ENCODE results near the gene MAST4. TPM values are rescaled to one million over a fixed set of nuclear protein-coding genes. Genes with fewer than 3 reads are reported as not detected.
A peak's percentile ranks its signal among the peaks of the same experiment; 100 is the strongest.

Gene MAST4
- total RNA-seq, 1 donor from 2014 or later: 10.5 TPM

DNA sequence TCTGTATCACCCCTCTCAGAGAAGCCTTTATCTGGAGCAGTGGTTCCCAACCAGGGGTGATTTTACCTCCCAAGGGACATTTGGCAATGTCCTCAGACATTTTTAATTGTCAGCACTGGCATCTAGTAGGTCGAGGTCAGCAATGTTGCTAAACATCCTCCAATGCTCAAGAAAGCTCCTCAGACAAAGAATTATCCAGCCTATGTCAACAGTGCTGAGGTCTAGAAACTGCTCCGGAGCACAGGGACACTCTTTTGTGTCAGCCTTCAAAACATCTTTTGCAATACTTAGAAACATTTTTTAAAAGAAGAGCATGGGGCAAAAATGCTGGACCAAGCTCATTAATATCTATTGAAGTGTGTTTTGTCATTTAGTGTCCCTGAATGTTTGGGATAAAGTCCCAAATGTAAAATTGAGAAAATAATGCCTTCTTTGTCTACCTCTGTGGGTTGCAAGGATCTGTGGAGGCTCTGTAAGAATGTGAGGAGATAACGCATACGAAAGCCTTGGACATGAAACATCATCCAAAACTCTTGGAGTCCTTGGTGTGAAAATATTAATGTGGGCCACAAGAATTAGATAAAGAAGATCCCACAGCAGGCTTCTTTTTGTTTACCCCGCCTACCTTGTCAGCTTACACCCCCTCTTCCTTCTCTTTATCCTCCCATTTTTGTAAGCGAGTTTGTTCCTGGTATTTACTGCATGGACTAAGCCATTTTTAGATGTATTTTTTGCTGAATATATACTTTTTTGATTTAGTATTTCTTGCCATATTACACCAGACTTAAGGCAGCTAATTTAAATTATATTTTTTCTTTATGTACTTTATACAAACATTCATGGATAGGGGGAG is 406.9 kb downstream of the MAST4 start:
- no peak overlapping the region for H3K27ac Mint-ChIP-seq (ENCODE audit: unreplicated experiment)
- no peaks in the 10 kb centered on the region for H3K36me3 Mint-ChIP-seq (ENCODE audit: unreplicated experiment)
- no peak for DNase-seq (ENCODE audit: extremely low spot score, unreplicated experiment)
- peak overlapping the region; percentile 87 for H3K4me3 Mint-ChIP-seq (ENCODE audit: unreplicated experiment)
- H3K9me3 Mint-ChIP-seq (ENCODE audit: unreplicated experiment): no peaks in the 10 kb centered on the region
- peaks cover 27% of the 10 kb centered on the region for H3K4me1 Mint-ChIP-seq (ENCODE audit: unreplicated experiment)
- no peaks in the 10 kb centered on the region for H3K27me3 Mint-ChIP-seq (ENCODE audit: unreplicated experiment)
- TF ChIP-seq, protein P1, sequence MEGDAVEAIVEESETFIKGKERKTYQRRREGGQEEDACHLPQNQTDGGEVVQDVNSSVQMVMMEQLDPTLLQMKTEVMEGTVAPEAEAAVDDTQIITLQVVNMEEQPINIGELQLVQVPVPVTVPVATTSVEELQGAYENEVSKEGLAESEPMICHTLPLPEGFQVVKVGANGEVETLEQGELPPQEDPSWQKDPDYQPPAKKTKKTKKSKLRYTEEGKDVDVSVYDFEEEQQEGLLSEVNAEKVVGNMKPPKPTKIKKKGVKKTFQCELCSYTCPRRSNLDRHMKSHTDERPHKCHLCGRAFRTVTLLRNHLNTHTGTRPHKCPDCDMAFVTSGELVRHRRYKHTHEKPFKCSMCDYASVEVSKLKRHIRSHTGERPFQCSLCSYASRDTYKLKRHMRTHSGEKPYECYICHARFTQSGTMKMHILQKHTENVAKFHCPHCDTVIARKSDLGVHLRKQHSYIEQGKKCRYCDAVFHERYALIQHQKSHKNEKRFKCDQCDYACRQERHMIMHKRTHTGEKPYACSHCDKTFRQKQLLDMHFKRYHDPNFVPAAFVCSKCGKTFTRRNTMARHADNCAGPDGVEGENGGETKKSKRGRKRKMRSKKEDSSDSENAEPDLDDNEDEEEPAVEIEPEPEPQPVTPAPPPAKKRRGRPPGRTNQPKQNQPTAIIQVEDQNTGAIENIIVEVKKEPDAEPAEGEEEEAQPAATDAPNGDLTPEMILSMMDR (IDR thresholded peaks at IDR 0.05): no peak

DNA sequence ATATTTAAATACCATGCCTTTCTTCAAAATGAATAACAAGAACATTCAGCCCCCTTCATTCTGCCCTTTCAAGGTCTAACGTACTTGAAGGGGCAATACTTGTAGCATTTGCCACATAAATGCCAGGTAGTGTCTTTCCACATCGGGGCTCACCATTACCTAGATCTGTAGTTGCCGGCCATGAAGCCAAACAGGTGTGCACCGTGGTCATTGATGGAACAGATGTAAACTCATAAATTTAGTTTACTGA is 407.4 kb downstream of the MAST4 start:
- H3K4me1 Mint-ChIP-seq (ENCODE audit: unreplicated experiment): peaks cover 27% of the 10 kb centered on the region

DNA sequence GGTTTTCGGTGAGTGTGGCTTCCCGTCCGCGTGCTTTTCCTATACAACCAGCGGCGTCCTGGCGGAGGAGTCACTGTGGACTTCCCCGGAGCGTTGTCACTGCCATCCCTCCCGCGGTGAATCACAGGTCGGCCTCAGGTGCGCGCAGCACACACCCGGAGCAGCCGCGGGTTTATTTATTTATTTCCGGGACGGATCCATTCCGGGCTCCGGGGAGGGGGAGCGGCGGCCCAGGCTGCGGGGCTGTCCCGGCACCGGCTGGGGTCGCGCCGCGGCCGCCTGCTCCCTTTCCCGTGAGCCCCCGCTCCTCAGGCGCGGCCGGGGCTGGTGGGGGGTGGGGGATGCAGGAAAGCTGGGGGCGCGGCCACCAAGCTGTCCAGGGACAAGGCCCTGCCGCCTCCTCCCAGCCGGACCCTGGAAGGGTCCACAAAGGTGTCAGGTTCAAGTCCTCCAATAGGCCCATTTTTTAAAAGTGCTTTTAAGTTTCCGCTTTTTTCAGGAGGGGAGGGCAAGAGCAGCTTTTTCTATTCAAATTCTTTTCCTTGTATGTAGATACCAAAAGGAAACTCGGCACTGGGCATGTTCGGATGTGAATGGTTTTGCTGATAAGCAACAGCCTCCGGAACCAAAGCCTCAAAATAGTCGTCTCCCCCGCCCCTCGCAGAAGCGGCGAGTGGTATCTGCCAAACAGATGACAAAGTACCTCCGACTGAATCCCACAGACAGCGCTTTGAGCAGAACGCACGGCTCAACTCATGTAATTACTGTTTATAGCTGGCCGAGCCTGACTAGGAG is 407.9 kb downstream of the MAST4 start:
- H3K27me3 Mint-ChIP-seq (ENCODE audit: unreplicated experiment): no peaks in the 10 kb centered on the region
- H3K4me3 Mint-ChIP-seq (ENCODE audit: unreplicated experiment): peak overlapping the region; percentile 87
- H3K36me3 Mint-ChIP-seq (ENCODE audit: unreplicated experiment): no peaks in the 10 kb centered on the region
- H3K4me1 Mint-ChIP-seq (ENCODE audit: unreplicated experiment): peaks cover 27% of the 10 kb centered on the region
- DNase-seq (ENCODE audit: extremely low spot score, unreplicated experiment): peak; percentile 89
- H3K27ac Mint-ChIP-seq (ENCODE audit: unreplicated experiment): peak overlapping the region; percentile 90
- TF ChIP-seq, protein P1 (IDR thresholded peaks at IDR 0.05): no peak
- no peaks in the 10 kb centered on the region for H3K9me3 Mint-ChIP-seq (ENCODE audit: unreplicated experiment)

More for the DNA sequence above, 407.4 kb downstream of the MAST4 start:
- H3K27me3 Mint-ChIP-seq (ENCODE audit: unreplicated experiment): no peaks in the 10 kb centered on the region
- peak overlapping the region; percentile 87 for H3K4me3 Mint-ChIP-seq (ENCODE audit: unreplicated experiment)
- DNase-seq (ENCODE audit: extremely low spot score, unreplicated experiment): no peak
- TF ChIP-seq, protein P1 (IDR thresholded peaks at IDR 0.05): no peak
- H3K36me3 Mint-ChIP-seq (ENCODE audit: unreplicated experiment): no peaks in the 10 kb centered on the region
- no peaks in the 10 kb centered on the region for H3K9me3 Mint-ChIP-seq (ENCODE audit: unreplicated experiment)
- H3K27ac Mint-ChIP-seq (ENCODE audit: unreplicated experiment): peak overlapping the region; percentile 45

DNA sequence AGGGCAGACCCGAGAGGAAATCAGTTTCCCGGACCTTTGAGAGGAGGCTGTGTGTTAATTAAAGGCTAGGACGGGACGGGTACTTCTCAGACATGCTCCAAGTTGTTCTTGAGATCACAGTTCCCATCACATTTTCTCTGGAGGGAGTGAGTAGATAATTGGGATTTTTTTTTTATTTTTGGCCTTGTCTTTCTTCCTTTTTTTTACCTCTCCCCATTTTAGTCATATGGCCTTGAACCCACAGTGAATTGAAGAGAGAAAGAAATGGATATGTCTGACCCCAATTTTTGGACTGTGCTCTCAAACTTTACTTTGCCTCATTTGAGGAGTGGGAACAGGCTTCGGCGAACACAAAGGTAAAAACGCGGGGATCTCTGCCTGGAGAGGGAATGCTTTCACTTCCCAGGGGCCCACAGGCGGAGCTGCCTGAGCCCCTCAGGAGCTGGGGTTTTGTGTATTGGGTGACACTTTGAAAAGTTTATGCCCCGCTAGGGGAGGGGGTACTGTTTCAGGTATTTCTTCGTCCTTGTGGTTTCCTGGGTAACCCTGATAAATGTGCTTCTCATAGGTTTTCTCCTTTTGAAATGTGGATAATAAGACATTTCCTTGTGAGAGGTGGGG is 408.6 kb downstream of the MAST4 start:
- H3K4me3 Mint-ChIP-seq (ENCODE audit: unreplicated experiment): peak overlapping the region; percentile 87
- peaks cover 27% of the 10 kb centered on the region for H3K4me1 Mint-ChIP-seq (ENCODE audit: unreplicated experiment)
- H3K27me3 Mint-ChIP-seq (ENCODE audit: unreplicated experiment): no peaks in the 10 kb centered on the region
- no peak for DNase-seq (ENCODE audit: extremely low spot score, unreplicated experiment)
- peak overlapping the region; percentile 90 for H3K27ac Mint-ChIP-seq (ENCODE audit: unreplicated experiment)
- no peaks in the 10 kb centered on the region for H3K9me3 Mint-ChIP-seq (ENCODE audit: unreplicated experiment)
- TF ChIP-seq, protein P1 (IDR thresholded peaks at IDR 0.05): no peak
- no peaks in the 10 kb centered on the region for H3K36me3 Mint-ChIP-seq (ENCODE audit: unreplicated experiment)

Measured in osteocyte (in vitro differentiated cells).